HG03095 (cell line): ENCODE measurements around the gene HECW1.

Experiments
- ATAC-seq: cut with Tn5 transposase; IDR thresholded peaks from one replicate; pipeline ENCODE4 v1.9.1; 2021; ENCODE audit warnings: moderate library complexity; ENCODE audit not compliant: unreplicated experiment

HECW1 gene

DNA sequence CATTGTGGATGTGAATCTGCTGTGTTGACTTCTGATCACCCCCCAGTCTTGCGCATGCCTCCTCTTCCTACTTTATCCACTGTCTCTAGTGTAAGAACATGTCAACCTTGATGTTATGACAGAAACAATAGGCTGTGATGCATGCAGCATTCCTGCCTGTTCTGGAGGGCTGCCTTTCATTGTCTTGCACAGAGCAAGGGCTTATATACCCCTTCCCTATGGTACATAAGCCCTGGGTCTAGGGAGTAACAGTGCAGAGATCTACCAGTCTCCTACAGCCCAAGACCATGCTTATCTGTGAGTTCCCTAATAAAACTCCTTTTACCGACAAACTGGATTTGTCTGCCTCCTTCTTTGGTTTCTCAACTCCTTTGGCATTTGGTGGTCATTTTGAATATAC lies 293.5 kb downstream of the HECW1 start:
- no peak for ATAC-seq

DNA sequence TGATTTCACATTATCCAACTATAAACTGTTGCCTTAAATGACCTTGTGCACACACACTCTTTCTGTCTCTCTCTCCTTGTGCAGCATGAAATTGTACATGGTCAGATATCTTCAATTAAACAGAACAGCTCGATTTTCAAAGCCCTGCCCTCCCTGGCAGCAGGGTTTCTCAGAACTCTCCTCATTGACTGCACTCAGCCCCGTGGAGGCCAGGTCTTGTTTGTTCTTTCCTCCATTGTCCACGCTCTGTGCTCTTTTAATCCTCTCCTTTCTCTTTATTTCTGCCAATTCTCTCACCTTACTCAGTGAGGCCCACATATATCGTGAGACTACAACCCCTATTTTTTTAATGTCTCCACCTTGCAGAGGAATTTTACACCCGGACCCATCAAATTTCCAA lies 294.5 kb downstream of the HECW1 start:
- no peak for ATAC-seq

DNA sequence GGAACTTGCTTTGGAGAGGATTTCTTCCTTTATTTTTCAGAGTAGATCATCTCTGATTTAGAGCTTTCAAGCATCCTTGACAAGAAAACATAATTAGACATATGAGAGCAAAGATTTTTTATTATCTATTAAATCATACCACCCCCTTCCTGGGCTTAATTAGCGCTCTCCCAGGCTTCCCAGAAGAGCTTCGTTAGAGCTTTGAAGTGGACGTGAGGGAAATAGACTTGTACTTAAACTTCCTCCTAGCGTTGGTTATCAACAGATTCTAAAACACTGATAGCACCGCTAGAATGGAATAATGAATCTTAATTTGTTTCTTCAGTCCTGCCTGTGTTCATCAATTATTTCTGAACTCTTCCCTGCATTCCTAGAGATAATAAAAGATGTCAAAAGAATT lies 296.5 kb downstream of the HECW1 start:
- ATAC-seq: no peak

DNA sequence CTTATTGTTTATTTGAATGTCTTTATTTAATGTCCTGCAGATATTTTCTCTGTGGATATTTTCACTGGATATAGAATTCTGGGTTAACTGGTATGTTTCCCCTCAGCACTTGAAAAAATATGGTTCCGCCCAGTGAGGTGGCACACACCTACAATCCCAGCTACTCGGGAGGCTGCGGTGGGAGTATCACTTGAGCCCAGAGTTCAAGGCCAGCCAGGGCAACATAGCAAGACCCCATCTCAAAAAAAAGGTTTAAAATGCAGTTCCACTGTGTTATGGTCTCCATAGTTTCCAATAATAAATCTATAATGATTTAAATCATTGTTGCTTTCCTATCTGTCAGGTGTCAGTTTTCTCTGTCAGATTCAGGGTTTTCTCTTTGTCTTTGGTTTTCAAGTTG lies 305.0 kb downstream of the HECW1 start:
- no peak for ATAC-seq

DNA sequence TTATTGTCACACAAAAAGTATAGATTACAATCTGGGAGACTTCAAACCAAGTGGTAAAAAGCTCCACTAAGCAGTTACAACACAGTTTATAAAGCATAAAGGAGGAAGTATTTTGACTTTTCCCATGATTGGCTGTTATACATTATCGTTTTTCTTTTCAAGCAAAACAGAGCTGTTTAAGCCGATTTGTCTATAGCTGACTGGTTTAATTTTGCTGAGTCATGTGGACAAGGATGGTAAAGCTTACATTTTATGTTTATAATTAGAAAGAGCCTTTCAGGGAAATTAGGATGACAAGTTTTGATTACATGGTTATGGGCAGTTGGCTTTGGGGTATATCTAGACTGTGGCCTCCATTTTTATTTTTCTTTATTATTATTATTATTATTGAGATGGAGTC lies 318.0 kb downstream of the HECW1 start:
- ATAC-seq: no peak

DNA sequence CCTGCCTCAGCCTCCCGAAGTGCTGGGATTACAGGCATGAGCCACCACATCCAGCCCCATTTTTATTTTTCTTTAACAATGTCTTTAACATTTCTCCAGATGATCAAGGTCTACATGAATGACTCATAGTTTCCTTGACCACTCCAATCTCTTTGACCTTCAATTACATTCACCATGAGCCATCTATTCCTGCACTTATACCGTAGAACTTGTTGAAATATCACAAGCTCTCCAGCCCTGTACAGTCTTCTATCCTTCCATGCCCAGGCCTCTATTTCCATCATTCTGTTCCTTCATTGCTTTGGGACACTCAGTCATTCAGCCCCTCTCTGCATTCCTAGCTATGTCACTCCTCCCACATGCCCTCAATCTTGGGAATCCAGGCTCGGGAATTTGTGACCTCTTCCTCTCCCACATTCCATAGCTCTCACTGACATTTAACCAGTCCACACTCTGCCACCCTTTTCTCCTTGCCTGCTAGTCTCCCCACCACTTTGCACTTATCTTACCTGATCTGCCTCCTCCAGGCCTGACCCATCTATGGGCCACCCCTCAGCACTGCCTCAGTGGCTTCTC lies 318.7 kb downstream of the HECW1 start:
- no peak for ATAC-seq

DNA sequence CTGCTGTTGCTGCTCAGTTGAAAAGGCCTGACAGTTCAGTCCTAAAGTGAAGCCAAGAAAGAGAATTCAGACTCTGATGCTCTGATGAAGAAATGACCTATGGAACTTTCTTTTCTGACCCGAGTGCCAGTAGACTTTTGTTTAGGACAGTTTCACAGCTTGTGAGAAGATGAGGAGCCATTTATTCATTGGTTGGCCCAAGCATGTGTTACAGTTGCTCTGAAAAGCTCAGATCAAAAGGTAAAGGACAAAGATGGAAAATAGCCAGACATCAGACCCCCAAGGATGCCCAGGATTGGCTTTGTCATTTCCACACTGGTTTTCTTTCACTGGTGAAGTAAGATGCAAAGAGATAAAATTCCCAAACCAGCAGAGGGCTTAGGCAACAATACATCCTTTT lies 321.2 kb downstream of the HECW1 start:
- ATAC-seq: no peak

DNA sequence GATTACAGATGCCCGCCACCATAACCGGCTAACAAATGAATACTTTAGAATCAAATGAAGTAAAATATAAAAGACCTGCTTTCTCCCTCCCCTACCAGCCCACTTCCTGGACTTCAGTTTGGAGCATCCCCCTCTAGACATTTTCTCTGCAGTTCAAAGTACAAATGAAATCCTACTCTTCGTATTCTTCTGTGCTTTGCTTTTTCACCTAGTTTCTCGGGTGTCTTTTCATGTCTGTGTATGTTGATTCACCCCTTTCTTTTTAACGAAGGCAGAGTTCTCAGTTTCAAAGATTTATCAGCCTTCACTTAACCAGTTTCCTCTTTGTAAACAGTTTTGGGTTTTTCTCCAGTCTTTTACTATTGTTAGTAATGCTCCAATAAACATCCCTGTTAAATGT lies 324.6 kb downstream of the HECW1 start:
- no peak for ATAC-seq

DNA sequence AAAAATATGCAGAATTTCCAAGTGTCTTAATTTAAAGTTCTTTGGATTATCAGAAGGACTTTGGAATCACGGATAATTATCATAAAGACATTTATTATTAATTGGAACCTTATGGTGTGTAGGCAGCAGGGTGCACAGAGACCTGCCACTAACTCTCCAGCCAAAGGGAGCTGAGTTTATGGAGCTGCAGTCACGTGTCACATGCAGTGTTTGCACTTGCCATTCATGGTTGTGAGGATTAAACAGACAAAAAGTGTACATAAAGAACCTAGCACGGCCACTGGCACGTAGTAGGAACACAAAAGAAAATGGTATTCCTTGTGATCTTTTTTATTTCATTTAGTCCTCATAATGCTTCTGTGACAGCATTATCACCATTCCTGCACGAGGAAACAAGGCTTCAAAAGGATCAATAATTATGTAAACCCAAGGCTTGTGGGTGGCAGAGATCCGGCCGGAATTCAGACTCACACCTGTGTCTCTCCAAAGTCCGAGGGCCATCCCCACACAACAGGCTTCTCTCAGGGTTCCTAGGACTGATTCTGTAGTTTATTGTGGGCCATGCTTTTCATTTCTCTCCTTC lies 326.5 kb downstream of the HECW1 start:
- ATAC-seq: no peak

DNA sequence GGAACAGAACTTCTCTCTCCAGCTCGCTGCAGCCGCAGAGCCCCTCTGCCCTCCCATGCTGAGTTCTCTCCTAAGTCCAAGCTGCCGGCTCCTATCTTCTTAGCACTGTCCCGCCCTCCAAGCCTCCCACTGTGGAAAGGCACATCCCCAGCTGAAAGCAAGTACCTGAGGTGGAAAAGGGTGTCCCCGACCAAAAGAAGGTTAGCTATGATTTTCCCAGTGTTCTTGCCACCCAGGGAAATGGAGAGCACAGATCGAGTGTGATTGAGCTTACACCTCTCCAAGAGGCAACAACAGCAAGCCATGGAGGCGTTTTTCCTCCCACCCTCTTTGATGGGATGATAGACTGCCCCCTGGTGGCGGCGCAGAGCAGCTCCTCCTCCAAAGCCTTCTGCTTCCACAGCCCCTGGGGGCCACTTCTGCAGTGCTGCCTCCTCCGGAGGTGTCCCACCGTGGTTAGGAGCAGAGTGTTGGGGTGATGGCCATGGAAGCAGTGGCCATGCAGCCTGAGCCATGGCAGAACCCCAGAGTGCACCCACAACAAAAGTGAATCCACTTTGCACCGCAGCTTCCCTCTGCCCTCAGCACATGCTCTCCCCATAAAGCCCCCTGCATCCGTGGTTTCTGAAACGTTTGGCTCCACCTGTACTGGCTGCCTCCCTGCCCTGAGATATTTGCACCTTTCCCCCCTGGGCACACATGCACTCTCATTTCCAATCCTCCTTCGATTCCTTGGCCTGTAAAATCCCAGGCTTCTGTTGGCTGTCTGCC lies 327.4 kb downstream of the HECW1 start:
- no peak for ATAC-seq

DNA sequence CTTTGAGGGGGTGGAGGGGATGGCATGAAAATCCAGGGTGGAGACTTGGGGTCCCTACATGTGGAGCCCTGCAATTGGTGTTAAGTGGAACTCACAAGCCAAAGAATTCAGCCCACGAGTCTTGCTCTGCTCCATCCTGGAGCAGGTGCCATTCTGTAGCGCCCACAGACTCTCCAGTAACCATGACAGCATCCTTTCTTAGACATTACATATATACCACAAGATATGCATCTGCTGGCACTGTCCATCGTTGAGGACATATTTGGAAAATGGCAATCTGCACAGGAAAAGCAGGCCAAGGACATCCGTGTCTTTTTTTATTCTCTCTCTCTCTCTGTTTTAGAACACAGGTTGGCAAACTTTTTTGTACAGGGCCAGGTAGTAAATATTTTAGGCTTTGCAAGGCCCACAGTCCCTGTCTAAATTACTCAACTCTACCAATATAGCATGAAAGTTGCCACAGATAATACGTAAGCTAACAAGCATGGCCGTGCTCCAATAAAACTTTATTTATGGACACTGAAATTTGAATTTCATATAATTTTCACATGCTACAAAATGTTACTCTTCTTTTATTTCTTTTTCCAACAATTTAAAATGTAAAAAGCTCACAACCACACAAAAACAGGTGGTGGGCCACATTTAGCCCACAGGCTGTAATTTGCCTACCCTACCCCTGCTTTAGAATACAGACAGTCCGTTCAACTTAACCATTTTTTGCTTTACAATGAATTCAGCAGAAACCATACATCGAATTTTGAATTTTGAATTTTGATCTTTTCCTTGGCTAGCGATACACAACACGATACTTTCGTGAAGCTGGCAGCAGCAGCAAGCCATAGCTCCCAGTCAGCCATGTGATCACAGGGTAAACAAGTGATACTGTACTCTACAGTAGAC lies 329.0 kb downstream of the HECW1 start:
- no peak for ATAC-seq

DNA sequence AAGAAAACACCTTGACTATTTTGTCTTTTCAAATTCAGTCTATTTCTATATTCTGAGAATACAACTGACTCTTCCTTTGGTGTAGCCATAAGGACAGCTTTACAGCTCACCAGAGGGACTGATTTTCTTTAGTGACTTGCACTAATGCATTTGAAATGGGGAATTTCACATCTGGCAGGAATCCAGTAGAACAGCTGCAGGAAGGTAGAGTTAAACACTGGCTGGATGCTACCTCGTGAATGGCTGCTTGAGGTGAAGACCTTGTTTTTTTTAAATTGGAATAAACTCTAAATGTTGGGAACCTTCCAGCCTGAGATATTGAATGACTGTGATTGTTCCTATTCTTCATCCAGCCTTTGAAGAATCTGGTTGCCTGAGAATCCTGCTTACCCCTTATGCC lies 330.9 kb downstream of the HECW1 start:
- no peak for ATAC-seq

DNA sequence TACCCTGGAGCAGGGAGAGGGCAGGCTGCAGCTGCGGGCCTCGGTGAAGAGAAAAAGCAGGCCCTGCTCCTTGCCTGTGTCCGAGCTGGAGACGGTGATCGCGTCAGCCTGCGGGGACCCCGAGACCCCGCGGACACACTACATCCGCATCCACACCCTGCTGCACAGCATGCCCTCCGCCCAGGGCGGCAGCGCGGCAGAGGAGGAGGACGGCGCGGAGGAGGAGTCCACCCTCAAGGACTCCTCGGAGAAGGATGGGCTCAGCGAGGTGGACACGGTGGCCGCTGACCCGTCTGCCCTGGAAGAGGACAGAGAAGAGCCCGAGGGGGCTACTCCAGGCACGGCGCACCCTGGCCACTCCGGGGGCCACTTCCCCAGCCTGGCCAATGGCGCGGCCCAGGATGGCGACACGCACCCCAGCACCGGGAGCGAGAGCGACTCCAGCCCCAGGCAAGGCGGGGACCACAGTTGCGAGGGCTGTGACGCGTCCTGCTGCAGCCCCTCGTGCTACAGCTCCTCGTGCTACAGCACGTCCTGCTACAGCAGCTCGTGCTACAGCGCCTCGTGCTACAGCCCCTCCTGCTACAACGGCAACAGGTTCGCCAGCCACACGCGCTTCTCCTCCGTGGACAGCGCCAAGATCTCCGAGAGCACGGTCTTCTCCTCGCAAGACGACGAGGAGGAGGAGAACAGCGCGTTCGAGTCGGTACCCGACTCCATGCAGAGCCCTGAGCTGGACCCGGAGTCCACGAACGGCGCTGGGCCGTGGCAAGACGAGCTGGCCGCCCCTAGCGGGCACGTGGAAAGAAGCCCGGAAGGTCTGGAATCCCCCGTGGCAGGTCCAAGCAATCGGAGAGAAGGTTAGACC lies 332.5 kb downstream of the HECW1 start:
- ATAC-seq: no peak

DNA sequence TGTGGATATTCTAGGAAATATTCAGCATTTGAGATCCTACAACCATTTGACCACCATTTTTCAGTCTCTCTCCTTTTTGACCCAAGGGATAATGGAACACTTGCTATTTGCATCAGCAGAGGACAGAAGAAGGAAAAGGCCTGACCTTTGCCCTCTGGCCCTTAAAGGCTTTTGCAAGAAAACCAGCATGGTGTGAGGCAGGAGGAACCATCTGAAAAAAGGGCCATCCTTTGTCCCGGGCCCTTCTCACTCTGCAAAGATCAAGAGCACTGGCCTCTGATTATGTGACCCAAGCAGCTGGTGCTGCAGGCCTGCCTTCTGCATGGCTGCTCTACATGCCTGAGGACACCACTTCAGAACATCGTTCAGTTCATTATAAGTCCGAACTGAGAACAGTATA lies 337.1 kb downstream of the HECW1 start:
- ATAC-seq: no peak

DNA sequence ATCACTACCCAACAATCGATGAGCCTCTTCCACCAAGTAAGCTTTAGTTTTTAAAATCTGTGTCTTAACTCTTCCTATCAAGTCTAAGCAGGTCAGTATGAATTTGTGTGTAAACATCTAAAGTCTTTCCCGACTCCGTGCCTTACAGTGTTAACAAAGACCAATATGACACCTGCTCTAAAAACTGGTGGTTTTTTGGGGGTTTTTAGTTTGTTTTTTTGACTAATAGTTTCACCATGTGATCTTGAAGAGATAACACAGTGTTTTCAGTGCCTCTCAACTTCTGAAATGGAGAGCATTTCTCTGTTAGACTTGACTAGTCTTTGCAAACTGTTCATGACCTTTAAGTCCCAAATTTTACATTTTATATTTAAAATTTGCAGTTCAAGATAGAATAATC lies 338.4 kb downstream of the HECW1 start:
- no peak for ATAC-seq

DNA sequence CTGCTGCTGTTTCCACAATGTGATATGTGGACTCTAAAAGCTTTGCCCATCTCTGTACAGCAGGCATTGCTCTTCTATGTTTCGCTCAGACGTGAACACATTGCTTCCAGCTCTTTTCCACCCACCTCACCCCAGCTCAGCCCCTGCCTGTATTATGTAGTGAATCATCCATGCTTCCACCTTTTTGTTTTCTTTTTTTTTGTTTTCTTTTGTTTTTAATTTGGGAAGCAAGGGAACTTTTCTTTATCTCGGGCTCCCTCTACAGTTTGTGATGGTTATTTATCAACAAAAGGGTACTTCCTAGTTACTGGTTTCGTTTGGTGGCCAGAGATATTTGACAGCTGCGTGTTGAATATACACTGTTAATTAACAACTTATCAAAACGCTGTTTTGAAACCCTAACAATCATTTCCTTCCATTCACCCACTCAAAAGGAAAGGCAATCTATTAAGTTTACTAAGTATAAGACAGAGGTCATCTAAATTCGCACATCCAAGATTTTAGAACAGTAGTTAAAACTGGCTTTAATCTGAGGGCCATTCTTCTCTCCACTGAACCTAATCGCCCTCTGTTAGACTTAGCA lies 342.6 kb downstream of the HECW1 start:
- ATAC-seq: no peak

DNA sequence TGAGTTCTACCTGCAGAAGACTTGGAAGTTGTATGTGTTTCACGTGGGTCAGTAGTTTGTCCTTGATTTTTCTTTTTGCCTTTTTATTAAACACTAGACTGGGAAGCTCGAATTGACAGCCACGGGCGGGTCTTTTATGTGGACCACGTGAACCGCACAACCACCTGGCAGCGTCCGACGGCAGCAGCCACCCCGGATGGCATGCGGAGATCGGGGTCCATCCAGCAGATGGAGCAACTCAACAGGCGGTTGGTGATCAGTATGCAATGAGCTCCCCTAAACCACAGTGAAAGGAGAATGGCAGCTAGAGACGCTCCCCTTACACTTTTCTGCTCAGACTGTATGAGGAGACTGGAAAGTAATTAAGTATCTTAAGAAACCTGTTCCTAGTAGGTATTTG lies 343.8 kb downstream of the HECW1 start:
- ATAC-seq: no peak

DNA sequence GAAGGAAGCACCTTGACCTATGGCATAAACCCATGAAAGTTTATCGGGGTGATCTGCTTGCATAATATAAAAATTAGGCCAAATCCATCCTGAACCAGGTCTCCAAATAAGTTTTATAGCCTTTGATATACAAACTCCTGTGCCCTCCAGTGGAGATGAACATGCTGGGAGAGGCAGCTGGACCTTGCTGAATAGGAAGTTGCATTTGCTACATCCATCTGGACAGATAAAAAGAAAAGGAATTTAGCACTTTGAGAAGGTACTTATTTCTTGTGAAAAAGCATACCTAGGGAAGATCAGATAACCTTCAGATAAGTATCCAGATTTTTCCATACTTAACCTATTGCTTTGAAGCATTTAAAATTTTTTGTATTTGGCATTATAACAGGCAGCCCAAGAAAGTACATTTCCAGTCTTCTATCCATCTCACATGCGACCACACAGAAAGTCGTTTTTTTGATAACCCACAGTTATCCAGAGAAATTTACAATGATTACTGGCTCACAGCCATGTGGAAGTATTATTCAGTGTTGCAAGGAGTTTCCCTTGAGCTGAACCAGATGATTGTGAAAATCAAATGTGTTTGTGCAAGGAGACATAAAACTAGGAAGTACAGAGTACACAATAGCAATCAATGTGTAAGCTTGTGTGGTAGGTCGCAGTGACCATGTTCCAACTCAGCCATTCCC lies 346.0 kb downstream of the HECW1 start:
- no peak for ATAC-seq

DNA sequence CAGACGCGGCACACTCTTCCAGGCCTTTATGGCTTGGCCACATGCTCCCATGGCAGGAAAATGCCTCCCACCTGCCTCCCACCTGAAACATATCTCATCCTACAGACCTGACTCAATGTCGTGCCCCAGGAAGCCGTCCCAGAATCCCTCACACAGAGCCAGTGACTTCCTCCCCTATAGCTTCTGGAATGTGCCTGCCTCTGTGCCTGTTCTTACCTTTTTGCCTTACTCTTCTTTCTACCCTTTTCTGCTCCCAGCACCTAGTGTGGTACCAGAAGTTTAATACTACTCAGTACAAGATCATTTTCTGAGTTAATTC lies 346.5 kb downstream of the HECW1 start:
- ATAC-seq: no peak
